ENCODE data around the gene ATRIP.
A peak's percentile ranks its signal among the peaks of the same experiment; 100 is the strongest.

The ATRIP gene

GRCh38 chr3:48425281-48425812 lies 21.2 kb upstream of the ATRIP start:
- DNase-seq, result no peak

- no peak for DNase-seq
These were observed 20.1 kb upstream of the ATRIP start for GRCh38 chr3:48426401-48426909.

GRCh38 chr3:48426944-48427629 lies 19.4 kb upstream of the ATRIP start:
- no peak for DNase-seq

GRCh38 chr3:48427630-48427962 lies 18.9 kb upstream of the ATRIP start:
- DNase-seq, result no peak

GRCh38 chr3:48428088-48428571 lies 18.4 kb upstream of the ATRIP start:
- no peak for DNase-seq

GRCh38 chr3:48428572-48429316 lies 17.8 kb upstream of the ATRIP start:
- no peak for DNase-seq

- no peak for DNase-seq
These were observed 17.1 kb upstream of the ATRIP start for GRCh38 chr3:48429317-48429959.

GRCh38 chr3:48429960-48430707 lies 16.4 kb upstream of the ATRIP start, which contains the start of gene PLXNB1:
PLXNB1 (minus strand) TSS chr3:48430086; CDS start chr3:48424611, 5,475 bp downstream.
- DNase-seq, result no peak

- no peak for DNase-seq
These were observed 15.8 kb upstream of the ATRIP start for GRCh38 chr3:48430708-48431101.

GRCh38 chr3:48431224-48432029 lies 15.1 kb upstream of the ATRIP start:
- DNase-seq, result no peak

- DNase-seq, result no peak
These were observed 13.8 kb upstream of the ATRIP start for GRCh38 chr3:48432411-48433371.

GRCh38 chr3:48433472-48434118 lies 12.9 kb upstream of the ATRIP start:
- no peak for DNase-seq

GRCh38 chr3:48434591-48435222 lies 11.8 kb upstream of the ATRIP start:
- DNase-seq, result no peak

- no peak for DNase-seq
These were observed 11.3 kb upstream of the ATRIP start for GRCh38 chr3:48435223-48435595.

GRCh38 chr3:48435774-48436476 lies 10.6 kb upstream of the ATRIP start:
- DNase-seq, result peak; percentile 47

GRCh38 chr3:48436477-48436787 lies 10.1 kb upstream of the ATRIP start:
- DNase-seq, result no peak

GRCh38 chr3:48436855-48437254 lies 9.7 kb upstream of the ATRIP start:
- no peak for DNase-seq

- DNase-seq, result no peak
These were observed 8.7 kb upstream of the ATRIP start for GRCh38 chr3:48437812-48438211.
